Measurements from ENCODE around the gene ACER2. TPM values are rescaled to one million over a fixed set of nuclear protein-coding genes. Genes with fewer than 3 reads are reported as not detected.

Gene ACER2
- total RNA-seq, 1 experiment from 2014 or later: 8.8 TPM

- ChIA-PET POLR2A (no interaction called here), CTCF (interaction anchor here (6.1 kb wide), 1 partner anchor 22 kb away, joined by 43 read pairs; no protein-coding TSS in a partner anchor)
- no peaks in the 10 kb centered on the region; the same call in 1 of the 2 replicates for H3K27me3 Mint-ChIP-seq (ENCODE audit: low read depth)
- H3K4me1 Mint-ChIP-seq: no peaks in the 10 kb centered on the region
- no peaks in the 10 kb centered on the region for H3K36me3 Mint-ChIP-seq
- H3K9me3 Mint-ChIP-seq: peaks cover 4% of the 10 kb centered on the region; the same call in 1 of the 2 replicates
- no peak for DNase-seq (ENCODE audit: low spot score)
- no peak for ATAC-seq
- no peak overlapping the region for H3K27ac Mint-ChIP-seq
- TF ChIP-seq ZBTB43 (CRISPR knock-in tag; IDR thresholded peaks at IDR 0.05) (no peak), ZSCAN18 (CRISPR knock-in tag; IDR thresholded peaks at IDR 0.05) (no peak), ZNF425 (CRISPR knock-in tag; conservative IDR thresholded peaks at IDR 0.05) (no peak), AR (CRISPR knock-in tag; IDR thresholded peaks at IDR 0.05) (no peak), ATF6 (CRISPR knock-in tag; IDR thresholded peaks at IDR 0.05) (no peak)
- H3K4me3 Mint-ChIP-seq: no peak overlapping the region
Observed at GRCh38 chr9:19486803-19487202, 78.0 kb downstream of the ACER2 start.

- POLR2A ChIA-PET: no interaction called here
- Mint-ChIP-seq H3K9me3 (peaks cover 4% of the 10 kb centered on the region; the same call in 1 of the 2 replicates), H3K36me3 (no peaks in the 10 kb centered on the region), H3K27ac (no peak overlapping the region), H3K4me1 (peaks cover 5% of the 10 kb centered on the region), H3K4me3 (no peak overlapping the region), H3K27me3 (ENCODE audit: low read depth) (no peaks in the 10 kb centered on the region; the same call in 1 of the 2 replicates)
- ATAC-seq: no peak
- CTCF ChIA-PET: interaction anchor here (2.3 to 6.1 kb wide), 2 partner anchors 24 to 434 kb away, joined by 8 to 43 read pairs; no protein-coding TSS in a partner anchor
- no peak for DNase-seq (ENCODE audit: low spot score)
- TF ChIP-seq ETV6 (CRISPR knock-in tag; IDR thresholded peaks at IDR 0.05): no peak
- TF ChIP-seq ZNF281 (CRISPR knock-in tag; IDR thresholded peaks at IDR 0.05): no peak
- no peak for TF ChIP-seq ZSCAN18 (CRISPR knock-in tag; IDR thresholded peaks at IDR 0.05)
- TF ChIP-seq ESRRA (CRISPR knock-in tag; IDR thresholded peaks at IDR 0.05; ENCODE audit: borderline replicate concordance): no peak
- no peak for TF ChIP-seq MLX (CRISPR knock-in tag; IDR thresholded peaks at IDR 0.05)
- TF ChIP-seq ZNF232 (CRISPR knock-in tag; IDR thresholded peaks at IDR 0.05): no peak
- TF ChIP-seq TP53 (CRISPR knock-in tag; IDR thresholded peaks at IDR 0.05): no peak
- TF ChIP-seq TEAD1 (CRISPR knock-in tag; IDR thresholded peaks at IDR 0.05): no peak
- TF ChIP-seq PRRX2 (CRISPR knock-in tag; IDR thresholded peaks at IDR 0.05): no peak
- TF ChIP-seq RORB (CRISPR knock-in tag; IDR thresholded peaks at IDR 0.05): no peak
- no peak for TF ChIP-seq NR1H2 (CRISPR knock-in tag; IDR thresholded peaks at IDR 0.05)
Observed at GRCh38 chr9:19488721-19489120, 79.9 kb downstream of the ACER2 start.
